ENCODE data around the gene SMARCE1. TPM values are rescaled to one million over a fixed set of nuclear protein-coding genes. Genes with fewer than 3 reads are reported as not detected.

The SMARCE1 gene
- total RNA-seq, 4 donors from 2014 or later: 46.7 to 133 (median 71.6) TPM

DNA sequence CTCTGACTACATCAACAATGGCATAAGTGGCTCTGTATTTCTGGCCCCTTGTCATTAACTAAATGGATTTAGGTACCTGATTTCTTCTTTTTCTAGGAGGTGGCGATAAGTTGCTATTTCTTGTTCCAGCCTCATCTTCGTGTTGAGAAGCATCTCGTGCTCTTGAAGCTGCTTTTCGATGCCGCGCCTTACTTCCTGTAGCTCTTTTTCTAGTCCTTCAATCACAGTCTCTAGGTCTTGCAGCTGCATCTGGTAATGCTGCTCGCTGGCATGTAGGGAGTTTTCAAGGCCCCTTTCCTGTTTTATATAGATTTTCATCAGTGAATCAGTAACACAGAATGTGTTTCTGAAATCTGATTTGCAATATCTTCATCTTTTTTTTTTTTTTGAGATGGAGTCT lies 12.3 kb upstream of the SMARCE1 start:
- H3K4me3 ChIP-seq: no peak overlapping the region
- no peaks in the 10 kb centered on the region for H3K36me3 ChIP-seq
- H3K27me3 ChIP-seq: no peaks in the 10 kb centered on the region
- no peak for TF ChIP-seq POLR2A (IDR thresholded peaks at IDR 0.05)
- TF ChIP-seq, protein P1, sequence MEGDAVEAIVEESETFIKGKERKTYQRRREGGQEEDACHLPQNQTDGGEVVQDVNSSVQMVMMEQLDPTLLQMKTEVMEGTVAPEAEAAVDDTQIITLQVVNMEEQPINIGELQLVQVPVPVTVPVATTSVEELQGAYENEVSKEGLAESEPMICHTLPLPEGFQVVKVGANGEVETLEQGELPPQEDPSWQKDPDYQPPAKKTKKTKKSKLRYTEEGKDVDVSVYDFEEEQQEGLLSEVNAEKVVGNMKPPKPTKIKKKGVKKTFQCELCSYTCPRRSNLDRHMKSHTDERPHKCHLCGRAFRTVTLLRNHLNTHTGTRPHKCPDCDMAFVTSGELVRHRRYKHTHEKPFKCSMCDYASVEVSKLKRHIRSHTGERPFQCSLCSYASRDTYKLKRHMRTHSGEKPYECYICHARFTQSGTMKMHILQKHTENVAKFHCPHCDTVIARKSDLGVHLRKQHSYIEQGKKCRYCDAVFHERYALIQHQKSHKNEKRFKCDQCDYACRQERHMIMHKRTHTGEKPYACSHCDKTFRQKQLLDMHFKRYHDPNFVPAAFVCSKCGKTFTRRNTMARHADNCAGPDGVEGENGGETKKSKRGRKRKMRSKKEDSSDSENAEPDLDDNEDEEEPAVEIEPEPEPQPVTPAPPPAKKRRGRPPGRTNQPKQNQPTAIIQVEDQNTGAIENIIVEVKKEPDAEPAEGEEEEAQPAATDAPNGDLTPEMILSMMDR (IDR thresholded peaks at IDR 0.05): no peak
- no peaks in the 10 kb centered on the region for H3K9me3 ChIP-seq
- peaks cover 0 to 3% (median 0%) of the 10 kb centered on the region in 4 donors for H3K4me1 ChIP-seq
- no peak for DNase-seq
- no peak overlapping the region for H3K27ac ChIP-seq

DNA sequence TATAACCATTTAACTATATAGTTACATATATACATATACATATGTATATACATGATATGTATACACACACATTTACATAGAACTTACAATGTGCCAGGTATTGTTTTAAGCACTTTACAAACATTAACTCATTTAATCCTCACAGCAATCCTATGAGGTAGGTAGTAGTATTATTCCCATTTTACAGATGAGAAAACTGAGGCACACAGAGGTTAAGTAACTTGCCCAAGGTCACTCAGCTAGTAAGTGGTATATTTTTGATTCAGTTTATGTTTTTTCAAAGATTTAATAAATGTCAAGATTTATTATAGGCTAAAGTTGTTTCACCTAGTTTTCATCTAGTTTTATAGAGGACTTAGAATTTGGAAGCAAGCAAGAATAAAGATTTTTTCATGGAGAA lies 10.8 kb upstream of the SMARCE1 start:
- no peak for DNase-seq
- Histone ChIP-seq H3K27ac (no peak overlapping the region), H3K27me3 (no peaks in the 10 kb centered on the region), H3K9me3 (no peaks in the 10 kb centered on the region), H3K4me3 (no peak overlapping the region), H3K36me3 (no peaks in the 10 kb centered on the region), H3K4me1 (no peaks in the 10 kb centered on the region)
- TF ChIP-seq POLR2A (IDR thresholded peaks at IDR 0.05): no peak
- TF ChIP-seq, protein P1 (IDR thresholded peaks at IDR 0.05): no peak

DNA sequence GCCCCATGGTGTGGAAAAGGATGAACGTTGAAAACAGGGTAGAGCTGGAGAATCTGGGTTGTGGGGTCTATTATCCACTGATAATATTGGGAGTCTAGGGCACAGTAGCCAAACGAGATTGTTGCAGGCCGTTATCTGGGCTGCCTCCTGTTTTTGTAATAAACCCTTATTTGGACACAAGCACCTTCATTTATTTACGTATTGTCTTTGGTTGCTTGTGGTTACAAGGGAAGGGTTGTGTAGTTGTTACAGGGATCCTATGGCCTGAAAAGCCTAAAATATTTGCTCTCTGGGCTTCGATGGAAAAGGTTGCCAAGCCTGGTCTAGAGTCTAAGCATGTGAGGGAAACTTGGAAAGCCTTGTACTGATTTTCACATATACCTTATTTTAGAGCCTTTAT lies 4.3 kb upstream of the SMARCE1 start:
- H3K9me3 ChIP-seq: no peaks in the 10 kb centered on the region
- peaks cover 0 to 9% (median under 1%) of the 10 kb centered on the region in 4 donors for H3K4me1 ChIP-seq
- no peak overlapping the region for H3K4me3 ChIP-seq
- no peak overlapping the region for H3K27ac ChIP-seq
- TF ChIP-seq, protein P1 (IDR thresholded peaks at IDR 0.05): no peak
- TF ChIP-seq POLR2A (IDR thresholded peaks at IDR 0.05): no peak
- no peaks in the 10 kb centered on the region for H3K27me3 ChIP-seq
- H3K36me3 ChIP-seq: no peaks in the 10 kb centered on the region
- no peak for DNase-seq

DNA sequence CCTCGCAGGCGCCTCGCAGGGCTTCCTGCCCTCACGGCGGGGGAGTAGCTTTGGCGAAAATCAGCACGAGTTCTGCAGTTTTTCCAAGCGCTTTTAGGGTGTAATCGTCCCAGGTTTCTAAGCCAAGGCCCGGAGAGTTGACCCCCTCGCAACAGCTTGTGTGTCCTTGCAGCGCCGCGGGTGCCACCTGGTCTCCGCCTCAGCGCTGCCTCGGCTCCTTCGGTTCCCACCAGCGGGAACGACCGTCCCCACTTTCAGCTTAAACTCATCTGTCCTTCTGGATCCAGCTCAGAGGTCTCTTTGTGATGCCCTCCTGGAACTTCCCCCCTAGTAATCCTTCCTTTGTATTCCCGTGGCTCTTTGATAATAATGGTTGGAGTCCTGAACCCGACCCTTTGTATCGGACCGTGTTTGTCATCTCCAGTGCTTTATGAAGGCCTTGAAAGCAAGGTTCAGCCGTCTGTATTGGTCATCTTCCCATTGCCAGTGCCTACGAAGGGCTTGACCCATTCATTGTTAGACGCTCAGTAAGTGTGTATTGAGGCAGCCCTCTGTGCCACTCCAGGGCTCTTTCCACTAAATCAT lies 858 bp upstream of the SMARCE1 start:
- Histone ChIP-seq H3K36me3 (peaks cover 0 to 20% (median 0%) of the 10 kb centered on the region in 3 donors), H3K27me3 (no peaks in the 10 kb centered on the region), H3K4me1 (peaks cover 0 to 34% (median 5%) of the 10 kb centered on the region in 4 donors), H3K9me3 (no peaks in the 10 kb centered on the region), H3K4me3 (peak overlapping the region; percentile 73 to 89 (median 83)), H3K27ac (peak overlapping the region; percentile 94 to 100 (median 96))
- TF ChIP-seq, protein P1 (IDR thresholded peaks at IDR 0.05): no peak
- peak in 1 of 2 donors; percentile 1 for TF ChIP-seq POLR2A (IDR thresholded peaks at IDR 0.05)
- DNase-seq: peak in 1 of 3 donors; percentile 51

DNA sequence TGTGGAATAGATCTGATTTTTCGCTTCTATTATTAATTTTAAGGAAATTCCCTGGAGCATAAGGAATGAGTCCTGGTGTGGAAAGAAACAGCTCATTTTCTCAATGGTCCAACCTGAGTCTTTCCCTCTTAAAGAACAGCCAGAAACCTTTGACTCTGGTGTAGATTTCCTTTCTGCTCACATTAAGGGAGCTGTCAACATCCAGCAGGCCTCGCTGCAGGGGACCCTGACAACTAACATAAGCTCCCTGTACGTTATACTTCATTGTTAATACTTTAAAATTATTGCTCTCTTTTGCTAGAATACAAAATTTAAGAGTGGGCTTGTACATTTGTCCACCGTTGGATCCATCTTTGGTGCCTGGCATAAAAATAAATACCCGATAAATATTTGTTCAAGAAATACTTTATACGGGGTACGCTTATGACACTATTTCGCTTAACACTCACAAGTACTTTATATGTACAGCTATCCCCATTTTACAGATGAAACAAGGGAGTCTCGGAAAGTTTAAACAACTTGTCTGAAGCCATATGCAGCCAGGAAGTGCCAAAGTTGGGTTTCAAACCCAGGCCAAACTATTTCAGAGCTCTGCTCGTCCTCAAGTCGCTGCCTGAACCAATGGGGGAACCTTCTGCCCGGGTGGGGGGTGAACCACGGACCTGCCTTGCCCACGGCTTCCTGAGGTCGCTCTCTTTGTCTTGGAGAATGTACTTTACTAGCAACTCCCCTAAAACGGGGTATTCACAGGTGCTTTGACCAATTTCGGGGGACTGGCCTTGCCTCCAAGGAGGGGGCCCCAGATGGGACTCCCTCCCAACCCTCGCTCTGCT lies 611 bp downstream of the SMARCE1 start:
- Histone ChIP-seq H3K27ac (peak overlapping the region; percentile 94 to 100 (median 96)), H3K4me3 (peak overlapping the region; percentile 73 to 89 (median 83)), H3K9me3 (no peaks in the 10 kb centered on the region), H3K4me1 (peaks cover 0 to 34% (median 5%) of the 10 kb centered on the region in 4 donors), H3K36me3 (peaks cover 0 to 31% (median 0%) of the 10 kb centered on the region in 3 donors), H3K27me3 (no peaks in the 10 kb centered on the region)
- TF ChIP-seq POLR2A (IDR thresholded peaks at IDR 0.05): no peak
- TF ChIP-seq, protein P1 (IDR thresholded peaks at IDR 0.05): no peak
- peak in 1 of 3 donors; percentile 47 for DNase-seq

Data from Peyer's patch (tissue), 4 donors.